Endodermal cell (in vitro differentiated cells): ENCODE measurements around the gene RGS14. TPM values are rescaled to one million over a fixed set of nuclear protein-coding genes. Genes with fewer than 3 reads are reported as not detected.

ENCODE experiments used
- DNase-seq: peaks from one replicate; pipeline ENCODE4 v3.0.0-alpha.2; 2017
- H3K27ac ChIP-seq: 2 replicates; pipeline ENCODE4 v1.5.1; 2013; ENCODE audit warnings: mild to moderate bottlenecking, low read depth, low read length, moderate library complexity
- H3K27me3 ChIP-seq: 2 replicates; pipeline ENCODE4 v1.6.1; 2013; ENCODE audit warnings: mild to moderate bottlenecking, low read length, moderate library complexity; ENCODE audit not compliant: insufficient read depth, control insufficient read depth, poor library complexity, severe bottlenecking
- H3K36me3 ChIP-seq: 2 replicates; pipeline ENCODE4 v1.7.0; 2013; ENCODE audit warnings: mild to moderate bottlenecking, low read length, moderate library complexity; ENCODE audit not compliant: control insufficient read depth, insufficient read depth
- H3K4me1 ChIP-seq: one replicate; pipeline ENCODE4 v1.7.0; 2013; ENCODE audit warnings: low read length; ENCODE audit not compliant: control insufficient read depth, insufficient read depth
- H3K4me3 ChIP-seq: 2 replicates; pipeline ENCODE4 v1.5.1; 2013; ENCODE audit warnings: mild to moderate bottlenecking, low read length, moderate library complexity
- H3K9ac ChIP-seq: 2 replicates; pipeline ENCODE4 v1.6.1; 2013; ENCODE audit warnings: mild to moderate bottlenecking, low read length, moderate library complexity; ENCODE audit not compliant: poor library complexity, severe bottlenecking; ENCODE audit errors: extremely low read depth
- H3K9me3 ChIP-seq: 2 replicates; pipeline ENCODE4 v1.6.1; 2013; ENCODE audit warnings: mild to moderate bottlenecking, low read length, moderate library complexity; ENCODE audit not compliant: control insufficient read depth
- H3K27ac Mint-ChIP-seq: 2 replicates; pipeline ENCODE4 v1.8.0; 2020; ENCODE audit warnings: mixed read lengths
- H3K27me3 Mint-ChIP-seq: 2 replicates; pipeline ENCODE4 v1.8.0; 2021; ENCODE audit warnings: mild to moderate bottlenecking, mixed read lengths; ENCODE audit not compliant: insufficient read depth
- H3K36me3 Mint-ChIP-seq: 2 replicates; pipeline ENCODE4 v1.8.0; 2020; ENCODE audit warnings: low read depth, mixed read lengths
- H3K4me1 Mint-ChIP-seq: 2 replicates; pipeline ENCODE4 v1.8.0; 2020; ENCODE audit warnings: mixed read lengths
- H3K4me3 Mint-ChIP-seq: 2 replicates; pipeline ENCODE4 v1.8.0; 2020; ENCODE audit warnings: mild to moderate bottlenecking, moderate library complexity, mixed read lengths
- H3K9me3 Mint-ChIP-seq: 2 replicates; pipeline ENCODE4 v1.8.0; 2020; ENCODE audit warnings: mild to moderate bottlenecking, mixed read lengths
- WGBS, 2 experiments: methylation state at CpG; one replicate each; pipeline versions ENCODE4 v1.1.5 to v1.1.7; 2013; ENCODE audit warnings: missing lambda C conversion rate in 2 of 2, mixed read lengths in 1 of 2; ENCODE audit not compliant: insufficient coverage in 1 of 2, insufficient read length in 1 of 2; 5-methylcytosine and 5-hydroxymethylcytosine counted together
- total RNA-seq, 2 donors: library from RNA; stranded (reverse); fragmentation: NEBNext Ultra II Directional in 1 of 2; extraction: Animal tissue kit (Norgen Biotek cat#: 25700) in 1 of 2; gene quantifications; 2 replicates in 1 of 2; 3 replicates in 1 of 2; pipeline ENCODE4 v1.2.1, GENCODE V29; 2021
- TF ChIP-seq, protein P1 (sequence below): fragments of 200-600 bp; sonication (generic); conservative IDR thresholded peaks from 2 replicates; pipeline ENCODE4 v1.5.0; 2021; ENCODE audit warnings: antibody characterized with exemption, mild to moderate bottlenecking

RGS14 gene
- total RNA-seq, 2 donors from 2014 or later = 14.2 to 21.9 TPM

DNA sequence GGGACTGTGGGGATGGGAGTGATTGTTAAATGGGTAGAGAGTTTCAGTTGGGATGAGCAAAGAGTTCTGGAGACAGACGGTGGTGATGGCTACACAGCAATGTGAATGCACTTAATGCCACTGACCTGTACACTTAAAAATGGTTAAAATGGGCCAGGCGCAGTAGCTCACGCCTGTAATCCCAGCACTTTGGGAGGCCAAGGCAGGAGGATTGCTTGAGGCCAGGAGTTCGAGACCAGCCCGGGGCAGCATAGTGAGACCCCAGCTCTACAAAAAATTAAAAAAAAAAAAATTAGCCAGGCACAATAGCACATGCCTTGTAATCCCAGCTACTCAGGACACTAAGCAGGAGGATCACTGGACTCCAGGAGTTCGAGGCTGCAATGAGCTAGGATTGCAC, 13.9 kb upstream of the RGS14 start:
- H3K27ac ChIP-seq = no peak overlapping the region
- peaks cover 10% of the 10 kb centered on the region for H3K4me1 Mint-ChIP-seq

DNA sequence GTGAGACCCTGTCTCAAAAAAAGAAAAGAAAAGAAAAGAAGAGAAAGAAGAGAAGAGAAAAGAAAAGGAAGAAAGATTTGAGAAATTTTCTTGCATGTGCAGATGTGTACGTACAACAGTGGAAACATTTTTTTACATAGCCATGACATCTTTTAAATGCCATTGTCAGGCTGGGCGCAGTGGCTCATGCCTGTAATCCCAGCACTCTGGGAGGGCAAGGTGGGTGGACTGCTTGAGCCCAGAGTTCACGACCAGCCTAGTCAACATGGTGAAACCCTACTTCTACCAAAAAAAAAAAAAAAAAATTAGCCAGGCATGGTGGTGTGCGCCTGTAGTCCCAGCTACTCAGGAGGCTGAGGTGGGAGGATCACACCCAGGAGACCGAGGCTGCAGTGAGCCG, 12.8 kb upstream of the RGS14 start:
- Histone ChIP-seq H3K27me3 (no peaks in the 10 kb centered on the region), H3K9me3 (peaks cover 6% of the 10 kb centered on the region), H3K27ac (no peak overlapping the region), H3K4me3 (no peak overlapping the region), H3K36me3 (peaks cover 62% of the 10 kb centered on the region), H3K9ac (no peak overlapping the region), H3K4me1 (peaks cover 2% of the 10 kb centered on the region)
- TF ChIP-seq, protein P1, sequence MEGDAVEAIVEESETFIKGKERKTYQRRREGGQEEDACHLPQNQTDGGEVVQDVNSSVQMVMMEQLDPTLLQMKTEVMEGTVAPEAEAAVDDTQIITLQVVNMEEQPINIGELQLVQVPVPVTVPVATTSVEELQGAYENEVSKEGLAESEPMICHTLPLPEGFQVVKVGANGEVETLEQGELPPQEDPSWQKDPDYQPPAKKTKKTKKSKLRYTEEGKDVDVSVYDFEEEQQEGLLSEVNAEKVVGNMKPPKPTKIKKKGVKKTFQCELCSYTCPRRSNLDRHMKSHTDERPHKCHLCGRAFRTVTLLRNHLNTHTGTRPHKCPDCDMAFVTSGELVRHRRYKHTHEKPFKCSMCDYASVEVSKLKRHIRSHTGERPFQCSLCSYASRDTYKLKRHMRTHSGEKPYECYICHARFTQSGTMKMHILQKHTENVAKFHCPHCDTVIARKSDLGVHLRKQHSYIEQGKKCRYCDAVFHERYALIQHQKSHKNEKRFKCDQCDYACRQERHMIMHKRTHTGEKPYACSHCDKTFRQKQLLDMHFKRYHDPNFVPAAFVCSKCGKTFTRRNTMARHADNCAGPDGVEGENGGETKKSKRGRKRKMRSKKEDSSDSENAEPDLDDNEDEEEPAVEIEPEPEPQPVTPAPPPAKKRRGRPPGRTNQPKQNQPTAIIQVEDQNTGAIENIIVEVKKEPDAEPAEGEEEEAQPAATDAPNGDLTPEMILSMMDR = no peak
- Mint-ChIP-seq H3K4me1 (peaks cover 11% of the 10 kb centered on the region), H3K27ac (no peak overlapping the region), H3K27me3 (no peaks in the 10 kb centered on the region), H3K9me3 (no peaks in the 10 kb centered on the region), H3K36me3 (peaks cover 51% of the 10 kb centered on the region), H3K4me3 (no peak overlapping the region)
- WGBS, 2 experiments = 96 to 100% methylated on average over 2 to 6 of the region's 6 CpGs
- DNase-seq = no peak

More for the DNA sequence above, 13.9 kb upstream of the RGS14 start:
- Histone ChIP-seq H3K27me3 (no peaks in the 10 kb centered on the region), H3K9ac (no peak overlapping the region), H3K4me3 (no peak overlapping the region), H3K36me3 (peaks cover 63% of the 10 kb centered on the region), H3K9me3 (peaks cover 6% of the 10 kb centered on the region), H3K4me1 (no peaks in the 10 kb centered on the region)
- Mint-ChIP-seq H3K4me3 (no peak overlapping the region), H3K27ac (no peak overlapping the region), H3K36me3 (peaks cover 58% of the 10 kb centered on the region), H3K9me3 (no peaks in the 10 kb centered on the region), H3K27me3 (no peaks in the 10 kb centered on the region)
- TF ChIP-seq, protein P1 = no peak
- WGBS, 2 experiments = 95 to 100% methylated on average over 4 to 6 of the region's 6 CpGs
- no peak for DNase-seq

DNA sequence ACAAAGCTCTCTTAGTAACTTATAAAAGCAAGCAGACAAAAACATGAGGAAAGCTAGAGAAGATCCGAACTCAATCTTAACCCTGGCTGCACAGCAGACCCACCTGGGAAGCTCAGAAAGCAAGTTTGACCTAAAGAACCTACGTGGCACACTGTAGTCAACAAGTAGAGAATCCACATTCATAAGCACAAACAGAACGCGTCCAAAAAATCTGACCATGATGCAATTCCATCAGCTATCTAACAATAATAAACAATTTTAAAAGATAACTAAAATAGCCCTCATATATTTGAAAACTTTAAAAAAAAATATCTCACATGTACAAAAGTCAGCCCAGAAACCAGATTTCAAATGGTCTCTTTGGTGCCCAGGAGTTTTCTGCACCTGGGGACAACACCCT, 10.9 kb upstream of the RGS14 start:
- no peaks in the 10 kb centered on the region for H3K9me3 Mint-ChIP-seq
- Histone ChIP-seq H3K27me3 (no peaks in the 10 kb centered on the region), H3K9me3 (no peaks in the 10 kb centered on the region), H3K9ac (no peak overlapping the region), H3K4me3 (no peak overlapping the region), H3K36me3 (peaks cover 54% of the 10 kb centered on the region), H3K4me1 (peaks cover 11% of the 10 kb centered on the region), H3K27ac (no peak overlapping the region)
- TF ChIP-seq, protein P1 = no peak
- no peak overlapping the region for H3K4me3 Mint-ChIP-seq
- peaks cover 18% of the 10 kb centered on the region for H3K4me1 Mint-ChIP-seq
- H3K27me3 Mint-ChIP-seq = no peaks in the 10 kb centered on the region
- H3K27ac Mint-ChIP-seq = no peak overlapping the region
- 70 to 75% methylated on average over 4 of the region's 4 CpGs for WGBS, 2 experiments
- DNase-seq = no peak
- peaks cover 40% of the 10 kb centered on the region for H3K36me3 Mint-ChIP-seq
